NCI-H526 treated with DMSO at 0.1 percent for 48 hours (cell line): ENCODE results near the gene SERPINB6.
"Not testable (repeated sequence)": the region's sequence is repeated elsewhere in the genome, so short reads cannot be mapped to it uniquely, and the experiment has no call there.

Source experiments
- DNase-seq: peaks from one replicate; lab custom pipeline; 2025; lab: John Stamatoyannopoulos, UW

The SERPINB6 gene

GRCh38 chr6:2958331-2958711, 13.0 kb downstream of the SERPINB6 start:
- DNase-seq: no peak

GRCh38 chr6:2957696-2958330, 13.6 kb downstream of the SERPINB6 start:
- no peak for DNase-seq

GRCh38 chr6:2956930-2957685, 14.3 kb downstream of the SERPINB6 start:
- DNase-seq: no peak

- no peak for DNase-seq
These were observed 18.3 kb downstream of the SERPINB6 start for GRCh38 chr6:2953098-2953497.

- peak; percentile 93 for DNase-seq
These were observed 18.7 kb downstream of the SERPINB6 start for GRCh38 chr6:2952557-2953095.

GRCh38 chr6:2951728-2952127, 19.6 kb downstream of the SERPINB6 start:
- no peak for DNase-seq

- no peak for DNase-seq
These were observed 20.7 kb downstream of the SERPINB6 start for GRCh38 chr6:2950713-2951112.

GRCh38 chr6:2949536-2950083, 21.8 kb downstream of the SERPINB6 start:
- DNase-seq: no peak

- DNase-seq: no peak
These were observed 22.2 kb downstream of the SERPINB6 start for GRCh38 chr6:2949121-2949520.

GRCh38 chr6:2948228-2949025, 22.9 kb downstream of the SERPINB6 start:
- DNase-seq: no peak

- no peak for DNase-seq
These were observed 23.9 kb downstream of the SERPINB6 start for GRCh38 chr6:2947445-2947844.

- peak; percentile 60 for DNase-seq
These were observed 26.3 kb downstream of the SERPINB6 start for GRCh38 chr6:2945153-2945452.

- DNase-seq: no peak
These were observed 26.8 kb downstream of the SERPINB6 start for GRCh38 chr6:2944405-2945152.

GRCh38 chr6:2943564-2943955, 27.8 kb downstream of the SERPINB6 start:
- no peak for DNase-seq

GRCh38 chr6:2942914-2943563, 28.3 kb downstream of the SERPINB6 start:
- no peak for DNase-seq

GRCh38 chr6:2942116-2942515, 29.3 kb downstream of the SERPINB6 start:
- not testable (repeated sequence) for DNase-seq

GRCh38 chr6:2940851-2941250, 30.5 kb downstream of the SERPINB6 start:
- no peak for DNase-seq

GRCh38 chr6:2940010-2940850, 31.1 kb downstream of the SERPINB6 start:
- DNase-seq: no peak

- DNase-seq: no peak
These were observed 31.9 kb downstream of the SERPINB6 start for GRCh38 chr6:2939315-2940009.

- DNase-seq: no peak
These were observed 32.7 kb downstream of the SERPINB6 start for GRCh38 chr6:2938632-2939083.
